ENCODE data around the gene PLD4. TPM values are rescaled to one million over a fixed set of nuclear protein-coding genes. Genes with fewer than 3 reads are reported as not detected.

PLD4 gene
- total RNA-seq, 1 experiment from 2014 or later: not detected

GRCh38 chr14:104936361-104937155 lies 11.9 kb downstream of the PLD4 start:
- POLR2A ChIA-PET (ENCODE audit: unreplicated experiment): no interaction called here

GRCh38 chr14:104937161-104937560 lies 12.5 kb downstream of the PLD4 start:
- Histone ChIP-seq H3K36me3 (ENCODE audit: low read depth) (no peaks in the 10 kb centered on the region), H3K9me3 (ENCODE audit: insufficient read depth, low read depth) (no peaks in the 10 kb centered on the region), H3F3A (ENCODE audit: insufficient read depth, low read depth) (0 out of 2 replicates have a peak, but pooled peaks cover 3% of the 10 kb centered on the region), H3K4me1 (replicated peaks; ENCODE audit: insufficient read depth) (no peaks in the 10 kb centered on the region), H3K27ac (no peak overlapping the region), H3K9me2 (ENCODE audit: insufficient read depth) (no peaks in the 10 kb centered on the region), H4K20me1 (ENCODE audit: insufficient read depth) (no peaks in the 10 kb centered on the region), H3K4me3 (no peak overlapping the region), H3K79me2 (ENCODE audit: low read depth) (no peaks in the 10 kb centered on the region), H3K4me2 (no peak overlapping the region), H2AFZ (no peak overlapping the region), H3K27me3 (ENCODE audit: insufficient read depth, low read depth) (peaks cover 48% of the 10 kb centered on the region)
- CTCF ChIA-PET: no interaction called here
- intact Hi-C loops (cut with micrococcal nuclease; ENCODE audit: unreplicated experiment): no loop called here
- no TSS peak for BruUV-seq (replicated peaks)
- POLR2A ChIA-PET (ENCODE audit: unreplicated experiment): no interaction called here
- no peak for DNase-seq
- TF ChIP-seq EZH2 (IDR thresholded peaks at IDR 0.05; ENCODE audit: low read depth): no peak
- TF ChIP-seq, protein P1, sequence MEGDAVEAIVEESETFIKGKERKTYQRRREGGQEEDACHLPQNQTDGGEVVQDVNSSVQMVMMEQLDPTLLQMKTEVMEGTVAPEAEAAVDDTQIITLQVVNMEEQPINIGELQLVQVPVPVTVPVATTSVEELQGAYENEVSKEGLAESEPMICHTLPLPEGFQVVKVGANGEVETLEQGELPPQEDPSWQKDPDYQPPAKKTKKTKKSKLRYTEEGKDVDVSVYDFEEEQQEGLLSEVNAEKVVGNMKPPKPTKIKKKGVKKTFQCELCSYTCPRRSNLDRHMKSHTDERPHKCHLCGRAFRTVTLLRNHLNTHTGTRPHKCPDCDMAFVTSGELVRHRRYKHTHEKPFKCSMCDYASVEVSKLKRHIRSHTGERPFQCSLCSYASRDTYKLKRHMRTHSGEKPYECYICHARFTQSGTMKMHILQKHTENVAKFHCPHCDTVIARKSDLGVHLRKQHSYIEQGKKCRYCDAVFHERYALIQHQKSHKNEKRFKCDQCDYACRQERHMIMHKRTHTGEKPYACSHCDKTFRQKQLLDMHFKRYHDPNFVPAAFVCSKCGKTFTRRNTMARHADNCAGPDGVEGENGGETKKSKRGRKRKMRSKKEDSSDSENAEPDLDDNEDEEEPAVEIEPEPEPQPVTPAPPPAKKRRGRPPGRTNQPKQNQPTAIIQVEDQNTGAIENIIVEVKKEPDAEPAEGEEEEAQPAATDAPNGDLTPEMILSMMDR (conservative IDR thresholded peaks at IDR 0.05): no peak

More at GRCh38 chr14:104936361-104937155, 11.9 kb downstream of the PLD4 start:
- H3K4me1 ChIP-seq (replicated peaks; ENCODE audit: insufficient read depth): no peaks in the 10 kb centered on the region
- CTCF ChIA-PET: interaction anchor here (0.6 kb wide), 1 partner anchor 28 kb away, joined by 4 read pairs; no protein-coding TSS in a partner anchor
- peaks cover 48% of the 10 kb centered on the region for H3K27me3 ChIP-seq (ENCODE audit: insufficient read depth, low read depth)
- no peaks in the 10 kb centered on the region for H3K9me3 ChIP-seq (ENCODE audit: insufficient read depth, low read depth)
- BruUV-seq (replicated peaks): no TSS peak
- intact Hi-C loops (cut with micrococcal nuclease; ENCODE audit: unreplicated experiment): no loop called here
- H2AFZ ChIP-seq: no peak overlapping the region
- no peaks in the 10 kb centered on the region for H3K9me2 ChIP-seq (ENCODE audit: insufficient read depth)
- no peak for TF ChIP-seq EZH2 (IDR thresholded peaks at IDR 0.05; ENCODE audit: low read depth)
- TF ChIP-seq, protein P1 (conservative IDR thresholded peaks at IDR 0.05): no peak
- DNase-seq: no peak
- H4K20me1 ChIP-seq (ENCODE audit: insufficient read depth): no peaks in the 10 kb centered on the region
- no peak overlapping the region for H3K4me2 ChIP-seq
- no peak overlapping the region for H3K27ac ChIP-seq
- 0 out of 2 replicates have a peak, but pooled peaks cover 3% of the 10 kb centered on the region for H3F3A ChIP-seq (ENCODE audit: insufficient read depth, low read depth)
- H3K36me3 ChIP-seq (ENCODE audit: low read depth): no peaks in the 10 kb centered on the region
- H3K79me2 ChIP-seq (ENCODE audit: low read depth): no peaks in the 10 kb centered on the region
- H3K4me3 ChIP-seq: no peak overlapping the region

GRCh38 chr14:104937694-104938365 lies 13.2 kb downstream of the PLD4 start:
- no peaks in the 10 kb centered on the region for H3K36me3 ChIP-seq (ENCODE audit: low read depth)
- no peak overlapping the region for H3K4me3 ChIP-seq
- 0 out of 2 replicates have a peak, but pooled peaks cover 3% of the 10 kb centered on the region for H3F3A ChIP-seq (ENCODE audit: insufficient read depth, low read depth)
- H3K9me2 ChIP-seq (ENCODE audit: insufficient read depth): no peaks in the 10 kb centered on the region
- DNase-seq: no peak
- no peak overlapping the region for H3K27ac ChIP-seq
- peaks cover 48% of the 10 kb centered on the region for H3K27me3 ChIP-seq (ENCODE audit: insufficient read depth, low read depth)
- H2AFZ ChIP-seq: no peak overlapping the region
- CTCF ChIA-PET: no interaction called here
- POLR2A ChIA-PET (ENCODE audit: unreplicated experiment): no interaction called here
- no TSS peak for BruUV-seq (replicated peaks)
- H4K20me1 ChIP-seq (ENCODE audit: insufficient read depth): no peaks in the 10 kb centered on the region
- H3K4me1 ChIP-seq (replicated peaks; ENCODE audit: insufficient read depth): no peaks in the 10 kb centered on the region
- no peaks in the 10 kb centered on the region for H3K9me3 ChIP-seq (ENCODE audit: insufficient read depth, low read depth)
- TF ChIP-seq, protein P1 (conservative IDR thresholded peaks at IDR 0.05): no peak
- TF ChIP-seq EZH2 (IDR thresholded peaks at IDR 0.05; ENCODE audit: low read depth): no peak
- H3K4me2 ChIP-seq: no peak overlapping the region
- no peaks in the 10 kb centered on the region for H3K79me2 ChIP-seq (ENCODE audit: low read depth)
- intact Hi-C loops (cut with micrococcal nuclease; ENCODE audit: unreplicated experiment): no loop called here

All from PC-9 (cell line).